Measurements from ENCODE around the gene APH1B. TPM values are rescaled to one million over a fixed set of nuclear protein-coding genes. Genes with fewer than 3 reads are reported as not detected.

The APH1B gene
- total and polyA plus RNA-seq, 2 of the 4 experiments (the other 2 are of a cell fraction) = 7.0 to 7.7 TPM

DNA sequence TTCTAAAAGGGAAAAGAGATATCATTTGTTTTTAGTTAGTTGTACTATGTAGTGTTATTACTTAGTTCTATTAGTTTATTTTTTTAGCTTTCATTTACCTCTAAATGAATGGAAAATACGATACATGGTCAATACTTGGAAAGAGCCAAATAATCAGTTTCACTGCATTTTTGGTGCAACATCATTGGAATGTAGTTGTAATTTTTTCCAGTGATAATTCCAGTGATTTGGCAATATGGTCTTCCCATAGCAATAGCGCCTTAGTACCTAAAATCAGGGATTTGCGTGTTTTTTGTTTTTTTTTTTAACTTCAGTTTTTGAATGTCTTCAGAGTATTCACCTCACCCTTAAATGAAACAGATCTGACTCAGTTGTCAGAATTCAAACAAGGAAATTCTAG is 46.2 kb upstream of the APH1B start:
- Histone ChIP-seq H3K4me1 (ENCODE audit: control insufficient read depth, insufficient read depth, low read length) (peaks cover 20% of the 10 kb centered on the region), H4K20me1 (ENCODE audit: insufficient read depth, low read length) (no peaks in the 10 kb centered on the region; the same call in 1 of the 2 replicates), H3K9me1 (ENCODE audit: insufficient read depth, low read length) (peaks cover 12% of the 10 kb centered on the region), H2BK20ac (ENCODE audit: low read depth, low read length) (no peak overlapping the region), H2AFZ (replicated peaks; ENCODE audit: low read length, poor library complexity) (no peak overlapping the region), H3K79me1 (ENCODE audit: low read depth in 1 of 2, low read length in 2 of 2) (peaks cover 16 to 62% of the 10 kb centered on the region in 2 experiments), H3K4ac (ENCODE audit: low read depth, low read length) (no peak overlapping the region), H2BK120ac (ENCODE audit: low read depth, low read length) (no peak overlapping the region), H4K8ac (ENCODE audit: low read depth in 2 of 2, low read length in 2 of 2) (no peak overlapping the region), H2BK15ac (ENCODE audit: low read depth, low read length) (no peak overlapping the region), H4K91ac (ENCODE audit: insufficient read depth, low read depth, low read length) (no peak overlapping the region), H3K9ac (ENCODE audit: low read depth, low read length) (no peak overlapping the region), H3K36me3 (ENCODE audit: control insufficient read depth, insufficient read depth, low read length) (no peaks in the 10 kb centered on the region), H2BK5ac (ENCODE audit: low read depth, low read length, poor library complexity, severe bottlenecking) (no peak overlapping the region), H4K5ac (ENCODE audit: low read depth, low read length) (no peak overlapping the region), H3K56ac (ENCODE audit: extremely low read depth, insufficient read depth, low read length) (no peak overlapping the region), H3K9me3 (ENCODE audit: control insufficient read depth, insufficient read depth, low read length) (no peaks in the 10 kb centered on the region), H3K4me3 (ENCODE audit: insufficient read depth, low read depth, low read length) (no peak overlapping the region), H3K27ac (ENCODE audit: insufficient read depth, low read length) (no peak overlapping the region), H3K23ac (ENCODE audit: low read depth, low read length) (no peak overlapping the region), H3K4me2 (ENCODE audit: low read depth, low read length) (no peak overlapping the region; the same call in 1 of the 2 replicates), H3K18ac (ENCODE audit: low read depth, low read length) (no peak overlapping the region), H3K14ac (replicated peaks; ENCODE audit: low read depth, low read length) (no peak overlapping the region), H3K27me3 (ENCODE audit: control insufficient read depth, insufficient read depth, low read length) (no peaks in the 10 kb centered on the region), H2AK5ac (ENCODE audit: low read depth, low read length) (no peak overlapping the region), H2AK9ac (replicated peaks; ENCODE audit: low read depth, low read length, poor library complexity) (no peak overlapping the region)
- ChIA-PET POLR2A (ENCODE audit: unreplicated experiment) (no interaction called here), CTCF (interaction anchor here (1.5 kb wide), 1 partner anchor 66 kb away, joined by 5 read pairs; no protein-coding TSS in a partner anchor)
- ATAC-seq (ENCODE audit: low read depth) (no peak), DNase-seq (no peak)
- WGBS, 2 experiments (ENCODE audit: extremely low coverage in 2 of 2, insufficient read length in 1 of 2) = no CpG with 5 or more reads among the region's 3 CpGs
- intact Hi-C loops (cut with micrococcal nuclease) (no loop called here), dilution Hi-C loops (cut with HindIII; ENCODE audit: low sequenced_read_pairs, unreplicated experiment) (no loop called here), in situ Hi-C loops (cut with MboI; ENCODE audit: low sequenced_read_pairs) (no loop called here)
- TF ChIP-seq BHLHE40 (IDR thresholded peaks at IDR 0.05; ENCODE audit: low read depth, low read length) (no peak), RCOR1 (IDR thresholded peaks at IDR 0.05; ENCODE audit: insufficient replicate concordance, low read length) (no peak), MXI1 (IDR thresholded peaks at IDR 0.05; ENCODE audit: borderline replicate concordance, low read depth, low read length) (no peak), POLR2A (IDR thresholded peaks at IDR 0.05; ENCODE audit: low read depth, low read length) (no peak), MAZ (IDR thresholded peaks at IDR 0.05; ENCODE audit: borderline replicate concordance, low read depth, low read length) (no peak), RAD21 (IDR thresholded peaks at IDR 0.05; ENCODE audit: low read length) (no peak), CHD1 (IDR thresholded peaks at IDR 0.05; ENCODE audit: low read depth, low read length) (no peak), FOS (IDR thresholded peaks at IDR 0.05; ENCODE audit: low read depth, low read length) (no peak), MAFK (IDR thresholded peaks at IDR 0.05; ENCODE audit: low read depth, low read length) (no peak)
- TF ChIP-seq, protein P1, sequence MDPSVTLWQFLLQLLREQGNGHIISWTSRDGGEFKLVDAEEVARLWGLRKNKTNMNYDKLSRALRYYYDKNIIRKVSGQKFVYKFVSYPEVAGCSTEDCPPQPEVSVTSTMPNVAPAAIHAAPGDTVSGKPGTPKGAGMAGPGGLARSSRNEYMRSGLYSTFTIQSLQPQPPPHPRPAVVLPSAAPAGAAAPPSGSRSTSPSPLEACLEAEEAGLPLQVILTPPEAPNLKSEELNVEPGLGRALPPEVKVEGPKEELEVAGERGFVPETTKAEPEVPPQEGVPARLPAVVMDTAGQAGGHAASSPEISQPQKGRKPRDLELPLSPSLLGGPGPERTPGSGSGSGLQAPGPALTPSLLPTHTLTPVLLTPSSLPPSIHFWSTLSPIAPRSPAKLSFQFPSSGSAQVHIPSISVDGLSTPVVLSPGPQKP (IDR thresholded peaks at IDR 0.05; ENCODE audit: borderline replicate concordance, low read depth, low read length) = no peak
- TF ChIP-seq, protein P2, sequence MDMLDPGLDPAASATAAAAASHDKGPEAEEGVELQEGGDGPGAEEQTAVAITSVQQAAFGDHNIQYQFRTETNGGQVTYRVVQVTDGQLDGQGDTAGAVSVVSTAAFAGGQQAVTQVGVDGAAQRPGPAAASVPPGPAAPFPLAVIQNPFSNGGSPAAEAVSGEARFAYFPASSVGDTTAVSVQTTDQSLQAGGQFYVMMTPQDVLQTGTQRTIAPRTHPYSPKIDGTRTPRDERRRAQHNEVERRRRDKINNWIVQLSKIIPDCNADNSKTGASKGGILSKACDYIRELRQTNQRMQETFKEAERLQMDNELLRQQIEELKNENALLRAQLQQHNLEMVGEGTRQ (IDR thresholded peaks at IDR 0.05; ENCODE audit: low read depth, low read length) = no peak
- TF ChIP-seq, protein P3, sequence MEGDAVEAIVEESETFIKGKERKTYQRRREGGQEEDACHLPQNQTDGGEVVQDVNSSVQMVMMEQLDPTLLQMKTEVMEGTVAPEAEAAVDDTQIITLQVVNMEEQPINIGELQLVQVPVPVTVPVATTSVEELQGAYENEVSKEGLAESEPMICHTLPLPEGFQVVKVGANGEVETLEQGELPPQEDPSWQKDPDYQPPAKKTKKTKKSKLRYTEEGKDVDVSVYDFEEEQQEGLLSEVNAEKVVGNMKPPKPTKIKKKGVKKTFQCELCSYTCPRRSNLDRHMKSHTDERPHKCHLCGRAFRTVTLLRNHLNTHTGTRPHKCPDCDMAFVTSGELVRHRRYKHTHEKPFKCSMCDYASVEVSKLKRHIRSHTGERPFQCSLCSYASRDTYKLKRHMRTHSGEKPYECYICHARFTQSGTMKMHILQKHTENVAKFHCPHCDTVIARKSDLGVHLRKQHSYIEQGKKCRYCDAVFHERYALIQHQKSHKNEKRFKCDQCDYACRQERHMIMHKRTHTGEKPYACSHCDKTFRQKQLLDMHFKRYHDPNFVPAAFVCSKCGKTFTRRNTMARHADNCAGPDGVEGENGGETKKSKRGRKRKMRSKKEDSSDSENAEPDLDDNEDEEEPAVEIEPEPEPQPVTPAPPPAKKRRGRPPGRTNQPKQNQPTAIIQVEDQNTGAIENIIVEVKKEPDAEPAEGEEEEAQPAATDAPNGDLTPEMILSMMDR (conservative IDR thresholded peaks at IDR 0.05; ENCODE audit: low read depth, low read length) = no peak
- BruUV-seq (replicated peaks) = no TSS peak

Data from IMR-90 (cell line).